Naive B cell (primary cell): ENCODE measurements around the gene SERPINA10. TPM values are rescaled to one million over a fixed set of nuclear protein-coding genes. Genes with fewer than 3 reads are reported as not detected.
"Not testable (repeated sequence)": the region's sequence is repeated elsewhere in the genome, so short reads cannot be mapped to it uniquely, and the experiment has no call there.

Source experiments
- ATAC-seq, 2 donors: fragments of 150-1000 bp; cut with Tn5 transposase; 2 replicates each; pipeline ENCODE4 v1.10.0; 2021; ENCODE audit warnings: low read depth in 2 of 2, mild to moderate bottlenecking in 2 of 2, moderate library complexity in 2 of 2
- DNase-seq: peaks from one replicate; pipeline ENCODE4 v3.0.0; 2022
- H3K27ac Mint-ChIP-seq, 6 donors: one replicate each; pipeline ENCODE4 v1.8.0; 2020 to 2022; ENCODE audit warnings: mild to moderate bottlenecking in 6 of 6, mixed read lengths in 6 of 6, moderate library complexity in 5 of 6, inconsistent platforms in 2 of 6
- H3K27me3 Mint-ChIP-seq, 3 donors: one replicate each; pipeline ENCODE4 v1.8.0; 2021 to 2022; ENCODE audit warnings: mixed read lengths in 3 of 3, mild to moderate bottlenecking in 1 of 3
- H3K36me3 Mint-ChIP-seq, 2 donors: one replicate each; pipeline ENCODE4 v1.8.0; 2020 to 2022; ENCODE audit warnings: mixed read lengths in 2 of 2, inconsistent platforms in 1 of 2, mild to moderate bottlenecking in 1 of 2
- H3K4me1 Mint-ChIP-seq, 3 donors: one replicate each; pipeline ENCODE4 v1.8.0; 2020 to 2022; ENCODE audit warnings: mixed read lengths in 3 of 3, inconsistent platforms in 1 of 3, mild to moderate bottlenecking in 1 of 3, moderate library complexity in 1 of 3
- H3K4me3 Mint-ChIP-seq, 8 donors: one replicate each; pipeline ENCODE4 v1.8.0; 2020 to 2022; ENCODE audit warnings: mild to moderate bottlenecking in 8 of 8, mixed read lengths in 8 of 8, moderate library complexity in 8 of 8, inconsistent platforms in 2 of 8
- H3K9me3 Mint-ChIP-seq, 7 donors: one replicate each; pipeline ENCODE4 v1.8.0; 2020 to 2022; ENCODE audit warnings: mixed read lengths in 7 of 7, mild to moderate bottlenecking in 5 of 7, inconsistent platforms in 2 of 7, moderate library complexity in 1 of 7
- polyA plus RNA-seq, 6 donors: library from polyadenylated mRNA; unstranded; fragments of 300-500 nt; fragmentation: Illumina TruSeq; gene quantifications; one replicate each; pipeline ENCODE4 v1.2.3, GENCODE V29; 2021; ENCODE audit warnings: low read depth in 6 of 6

SERPINA10 gene
- polyA plus RNA-seq, 6 donors from 2014 or later: not detected

GRCh38 chr14:94290197-94290596 lies 2.9 kb downstream of the SERPINA10 start:
- Mint-ChIP-seq H3K36me3 (no peaks in the 10 kb centered on the region), H3K4me3 (no peak overlapping the region), H3K4me1 (no peaks in the 10 kb centered on the region), H3K27me3 (peaks cover 10 to 13% (median 11%) of the 10 kb centered on the region in 3 donors), H3K9me3 (peaks cover 0 to 9% (median 0%) of the 10 kb centered on the region in 7 donors), H3K27ac (no peak overlapping the region)
- no peak for DNase-seq
- ATAC-seq: no peak

- DNase-seq: no peak
- Mint-ChIP-seq H3K27me3 (peaks cover 10 to 13% (median 11%) of the 10 kb centered on the region in 3 donors), H3K9me3 (peaks cover 0 to 9% (median 0%) of the 10 kb centered on the region in 7 donors), H3K27ac (no peak overlapping the region), H3K4me3 (peak overlapping the region in 1 of 8 donors; percentile 16), H3K4me1 (no peaks in the 10 kb centered on the region), H3K36me3 (no peaks in the 10 kb centered on the region)
- ATAC-seq: no peak
Measured at GRCh38 chr14:94288610-94289465, 4.2 kb downstream of the SERPINA10 start.

GRCh38 chr14:94285158-94285557 lies 7.9 kb downstream of the SERPINA10 start:
- H3K27me3 Mint-ChIP-seq: peaks cover 6 to 17% (median 11%) of the 10 kb centered on the region in 3 donors
- H3K27ac Mint-ChIP-seq: no peak overlapping the region
- no peak for DNase-seq
- H3K9me3 Mint-ChIP-seq: peaks cover 0 to 9% (median 0%) of the 10 kb centered on the region in 7 donors
- H3K36me3 Mint-ChIP-seq: no peaks in the 10 kb centered on the region
- H3K4me3 Mint-ChIP-seq: no peak overlapping the region
- H3K4me1 Mint-ChIP-seq: no peaks in the 10 kb centered on the region
- ATAC-seq: no peak

GRCh38 chr14:94284221-94284620 lies 8.8 kb downstream of the SERPINA10 start:
- Mint-ChIP-seq H3K4me3 (no peak overlapping the region), H3K9me3 (peaks cover 0 to 9% (median 0%) of the 10 kb centered on the region in 7 donors), H3K27me3 (peaks cover 6 to 17% (median 11%) of the 10 kb centered on the region in 3 donors), H3K4me1 (no peaks in the 10 kb centered on the region), H3K27ac (no peak overlapping the region), H3K36me3 (no peaks in the 10 kb centered on the region)
- no peak for DNase-seq
- no peak for ATAC-seq

- ATAC-seq: no peak
- no peak overlapping the region for H3K4me3 Mint-ChIP-seq
- H3K36me3 Mint-ChIP-seq: no peaks in the 10 kb centered on the region
- no peak overlapping the region for H3K27ac Mint-ChIP-seq
- peaks cover 6 to 17% (median 11%) of the 10 kb centered on the region in 3 donors for H3K27me3 Mint-ChIP-seq
- DNase-seq: no peak
- peaks cover 0 to 9% (median 0%) of the 10 kb centered on the region in 7 donors for H3K9me3 Mint-ChIP-seq
- no peaks in the 10 kb centered on the region for H3K4me1 Mint-ChIP-seq
Measured at GRCh38 chr14:94282991-94283723, 9.9 kb downstream of the SERPINA10 start.

GRCh38 chr14:94278731-94279130 lies 14.3 kb downstream of the SERPINA10 start:
- Mint-ChIP-seq H3K4me3 (no peak overlapping the region), H3K4me1 (no peaks in the 10 kb centered on the region), H3K9me3 (no peaks in the 10 kb centered on the region), H3K27ac (no peak overlapping the region), H3K27me3 (peaks cover 0 to 6% (median 5%) of the 10 kb centered on the region in 3 donors), H3K36me3 (no peaks in the 10 kb centered on the region)
- DNase-seq: no peak
- ATAC-seq: no peak

GRCh38 chr14:94276898-94277561 lies 16.0 kb downstream of the SERPINA10 start:
- not testable (repeated sequence) for H3K27ac Mint-ChIP-seq, H3K4me1 Mint-ChIP-seq, H3K36me3 Mint-ChIP-seq, DNase-seq, H3K9me3 Mint-ChIP-seq, H3K4me3 Mint-ChIP-seq, ATAC-seq
- peaks cover 0 to 14% (median 5%) of the 10 kb centered on the region in 3 donors for H3K27me3 Mint-ChIP-seq

- H3K27me3 Mint-ChIP-seq: peaks cover 10 to 20% (median 15%) of the 10 kb centered on the region in 3 donors
- ATAC-seq: no peak
- H3K36me3 Mint-ChIP-seq: no peaks in the 10 kb centered on the region
- H3K27ac Mint-ChIP-seq: peak overlapping the region in 1 of 6 donors; percentile 49
- peaks cover 0 to 2% (median 0%) of the 10 kb centered on the region in 7 donors for H3K9me3 Mint-ChIP-seq
- no peak for DNase-seq
- no peaks in the 10 kb centered on the region for H3K4me1 Mint-ChIP-seq
- H3K4me3 Mint-ChIP-seq: no peak overlapping the region
Measured at GRCh38 chr14:94269156-94269555, 23.9 kb downstream of the SERPINA10 start.

- peaks cover 10 to 20% (median 15%) of the 10 kb centered on the region in 3 donors for H3K27me3 Mint-ChIP-seq
- H3K4me3 Mint-ChIP-seq, H3K27ac Mint-ChIP-seq, ATAC-seq, H3K36me3 Mint-ChIP-seq, H3K9me3 Mint-ChIP-seq, H3K4me1 Mint-ChIP-seq, DNase-seq: not testable (repeated sequence)
Measured at GRCh38 chr14:94268582-94268981, 24.5 kb downstream of the SERPINA10 start.

GRCh38 chr14:94267352-94267751 lies 25.7 kb downstream of the SERPINA10 start:
- Mint-ChIP-seq H3K36me3 (peaks cover 0 to 16% of the 10 kb centered on the region in 2 donors), H3K27me3 (peaks cover 11 to 20% (median 20%) of the 10 kb centered on the region in 3 donors), H3K27ac (no peak overlapping the region), H3K9me3 (peaks cover 5 to 16% (median 7%) of the 10 kb centered on the region in 7 donors), H3K4me3 (no peak overlapping the region), H3K4me1 (no peaks in the 10 kb centered on the region)
- ATAC-seq: no peak
- no peak for DNase-seq

- Mint-ChIP-seq H3K27me3 (peaks cover 9 to 20% (median 20%) of the 10 kb centered on the region in 3 donors), H3K36me3 (peaks cover 0 to 20% of the 10 kb centered on the region in 2 donors), H3K9me3 (peaks cover 8 to 34% (median 18%) of the 10 kb centered on the region in 7 donors)
- H3K27ac Mint-ChIP-seq, ATAC-seq, H3K4me3 Mint-ChIP-seq, H3K4me1 Mint-ChIP-seq, DNase-seq: not testable (repeated sequence)
Measured at GRCh38 chr14:94264195-94264594, 28.9 kb downstream of the SERPINA10 start.

- H3K27ac Mint-ChIP-seq: no peak overlapping the region
- H3K36me3 Mint-ChIP-seq: no peaks in the 10 kb centered on the region
- ATAC-seq (no peak), DNase-seq (no peak)
- no peaks in the 10 kb centered on the region for H3K9me3 Mint-ChIP-seq
- H3K27me3 Mint-ChIP-seq: peaks cover 9 to 23% (median 22%) of the 10 kb centered on the region in 3 donors
- no peak overlapping the region for H3K4me3 Mint-ChIP-seq
- H3K4me1 Mint-ChIP-seq: no peaks in the 10 kb centered on the region
Measured at GRCh38 chr14:94244182-94244581, 48.9 kb downstream of the SERPINA10 start.

GRCh38 chr14:94239406-94239805 lies 53.7 kb downstream of the SERPINA10 start:
- H3K9me3 Mint-ChIP-seq: peaks cover 0 to 9% (median 0%) of the 10 kb centered on the region in 7 donors
- H3K4me3 Mint-ChIP-seq: no peak overlapping the region
- H3K27me3 Mint-ChIP-seq: peaks cover 0 to 8% (median 4%) of the 10 kb centered on the region in 3 donors
- H3K36me3 Mint-ChIP-seq: no peaks in the 10 kb centered on the region
- DNase-seq: no peak
- ATAC-seq: no peak
- no peak overlapping the region for H3K27ac Mint-ChIP-seq
- H3K4me1 Mint-ChIP-seq: peaks cover 0 to 5% (median 0%) of the 10 kb centered on the region in 3 donors
